HepG2 (cell line): ENCODE results near the gene GRB2. TPM values are rescaled to one million over a fixed set of nuclear protein-coding genes. Genes with fewer than 3 reads are reported as not detected.

ENCODE experiments used
- ATF4 ChIP-seq, 2 experiments: fragments of 450-650 bp in 1 of 2; sonication (generic) in 1 of 2; formaldehyde crosslinking; IDR thresholded peaks; 2 replicates each; pipeline versions ENCODE4 v1.5.0 to v1.8.0; 2020 to 2022; ENCODE audit warnings: mild to moderate bottlenecking in 1 of 2, missing genetic modification reagents in 1 of 2
- BHLHE40 ChIP-seq: IDR thresholded peaks from 2 replicates; pipeline ENCODE4 v1.6.1; 2011; ENCODE audit warnings: low read length, improper control_type of control experiment
- FIP1L1 ChIP-seq: fragments of 200-400 bp; formaldehyde crosslinking; IDR thresholded peaks from 2 replicates; pipeline ENCODE4 v1.6.1; 2018; ENCODE audit warnings: low read depth, mild to moderate bottlenecking, low read length, moderate library complexity, borderline replicate concordance; ENCODE audit not compliant: insufficient read depth
- POLR2AphosphoS2 ChIP-seq: IDR thresholded peaks from 2 replicates; pipeline ENCODE4 v1.6.1; 2011; ENCODE audit warnings: low read depth, low read length, improper control_type of control experiment
- SIX1 ChIP-seq: sonication (generic); formaldehyde crosslinking; IDR thresholded peaks from 2 replicates; pipeline ENCODE4 v1.4.0; 2020; ENCODE audit warnings: missing genetic modification reagents, borderline replicate concordance
- TBL1XR1 ChIP-seq: fragments of 150-350 bp; IDR thresholded peaks from 2 replicates; pipeline ENCODE4 v1.6.1; 2014; ENCODE audit warnings: borderline replicate concordance, low read length; ENCODE audit not compliant: partially characterized antibody
- ZHX2 ChIP-seq, 2 experiments: sonication (generic) in 1 of 2; formaldehyde crosslinking in 1 of 2; IDR thresholded peaks; 2 replicates each; pipeline versions ENCODE4 v1.6.1 to v1.9.0; 2014 to 2022; ENCODE audit warnings: antibody characterized with exemption in 1 of 2, borderline replicate concordance in 1 of 2, inconsistent platforms in 1 of 2, low read depth in 1 of 2, missing genetic modification reagents in 1 of 2
- ZNF615 ChIP-seq: sonication (generic); formaldehyde crosslinking; IDR thresholded peaks from 2 replicates; pipeline ENCODE4 v1.5.0; 2020; ENCODE audit warnings: mild to moderate bottlenecking, missing genetic modification reagents, borderline replicate concordance
- ZNF670 ChIP-seq: sonication (generic); formaldehyde crosslinking; IDR thresholded peaks from 2 replicates; pipeline ENCODE4 v1.8.0; 2022; ENCODE audit warnings: mild to moderate bottlenecking, missing genetic modification reagents, borderline replicate concordance
- ZNF768 ChIP-seq: sonication (generic); formaldehyde crosslinking; IDR thresholded peaks from 2 replicates; pipeline ENCODE4 v1.4.0; 2020; ENCODE audit warnings: missing genetic modification reagents
- ZNF782 ChIP-seq: sonication (generic); formaldehyde crosslinking; IDR thresholded peaks from 2 replicates; pipeline ENCODE4 v1.4.0; 2020; ENCODE audit warnings: missing genetic modification reagents, mild to moderate bottlenecking, borderline replicate concordance
- polyA plus RNA-seq, 8 experiments: library from polyadenylated mRNA; depleted of rRNA in 3 of 8; stranded (reverse) in 7 of 8; unstranded in 1 of 8; fragments of >200 nt; fragmentation: Illumina TruSeq in 4 of 8; extraction: Trizol in 4 of 8; gene quantifications; 2 replicates each; pipeline versions ENCODE4 v1.2.1 to v1.2.3, GENCODE V29; 2011 to 2016; ENCODE audit warnings: low read depth in 4 of 8, missing spikeins in 1 of 8, mixed read lengths in 1 of 8; ENCODE audit not compliant: insufficient read depth in 1 of 8
- total RNA-seq, 5 experiments: library from RNA; depleted of rRNA; stranded (reverse); fragments of >200 nt; fragmentation: Illumina TruSeq; extraction: Trizol; gene quantifications; 2 replicates each; pipeline ENCODE4 v1.2.3, GENCODE V29; 2016; ENCODE audit warnings: low read depth in 1 of 5
- TF ChIP-seq, protein P1 (sequence below): sonication (generic); IDR thresholded peaks from 2 replicates; pipeline ENCODE4 v1.6.1; 2016; ENCODE audit warnings: low read depth, borderline replicate concordance
- TF ChIP-seq, protein P2 (sequence below): sonication (generic); formaldehyde crosslinking; IDR thresholded peaks from 2 replicates; pipeline ENCODE4 v1.4.0; 2020; ENCODE audit warnings: low read depth, mild to moderate bottlenecking, missing genetic modification reagents
- TF ChIP-seq, protein P3 (sequence below): IDR thresholded peaks from 2 replicates; pipeline ENCODE4 v1.6.1; 2012; ENCODE audit warnings: low read depth, low read length, improper control_type of control experiment

Gene GRB2
- total and polyA plus RNA-seq, 2 of the 13 experiments (the other 11 are each of a cell fraction or from before 2014, with no cell fraction given): 84.6 to 92.3 TPM

DNA sequence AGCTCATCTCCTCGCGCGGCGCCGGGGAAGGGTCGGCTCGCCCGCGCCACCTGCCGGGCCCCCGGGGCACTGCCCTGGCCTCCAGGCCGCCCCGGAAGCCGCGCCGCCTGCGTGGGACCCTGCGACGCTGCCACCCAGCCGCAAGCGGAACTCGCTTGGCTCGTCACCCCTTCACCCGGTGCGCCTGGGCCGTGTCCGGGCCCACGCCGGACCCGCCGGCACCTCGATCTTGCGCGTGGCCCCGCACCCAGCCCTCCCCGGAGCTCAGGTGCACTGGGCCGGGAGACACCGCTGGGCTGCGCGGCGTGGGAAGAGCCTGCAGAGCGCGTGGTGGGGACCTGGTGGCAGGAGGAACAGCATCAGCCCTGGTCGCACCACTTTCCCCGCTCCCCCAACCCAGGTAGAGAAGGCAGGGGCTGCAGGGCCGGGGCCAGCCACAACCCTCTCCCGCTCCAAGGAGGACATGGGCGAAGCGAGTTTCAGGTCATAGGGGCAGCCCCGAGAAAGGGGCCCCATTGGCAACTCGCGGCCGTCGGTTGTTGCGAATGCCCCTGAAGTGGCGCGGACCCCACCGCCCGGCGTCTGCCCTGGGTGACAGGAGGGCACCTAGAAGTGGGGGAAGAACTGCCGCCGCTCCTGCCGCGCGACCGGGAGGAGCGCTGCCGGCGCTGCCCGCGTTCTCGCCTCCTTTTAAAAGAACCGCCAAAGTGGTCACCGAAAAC lies 134.1 kb downstream of the GRB2 start (continued):
- TF ChIP-seq, protein P1, sequence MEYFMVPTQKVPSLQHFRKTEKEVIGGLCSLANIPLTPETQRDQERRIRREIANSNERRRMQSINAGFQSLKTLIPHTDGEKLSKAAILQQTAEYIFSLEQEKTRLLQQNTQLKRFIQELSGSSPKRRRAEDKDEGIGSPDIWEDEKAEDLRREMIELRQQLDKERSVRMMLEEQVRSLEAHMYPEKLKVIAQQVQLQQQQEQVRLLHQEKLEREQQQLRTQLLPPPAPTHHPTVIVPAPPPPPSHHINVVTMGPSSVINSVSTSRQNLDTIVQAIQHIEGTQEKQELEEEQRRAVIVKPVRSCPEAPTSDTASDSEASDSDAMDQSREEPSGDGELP: 0 out of 2 replicates have a peak, but pooled peaks have one; percentile 4
- TF ChIP-seq, protein P2, sequence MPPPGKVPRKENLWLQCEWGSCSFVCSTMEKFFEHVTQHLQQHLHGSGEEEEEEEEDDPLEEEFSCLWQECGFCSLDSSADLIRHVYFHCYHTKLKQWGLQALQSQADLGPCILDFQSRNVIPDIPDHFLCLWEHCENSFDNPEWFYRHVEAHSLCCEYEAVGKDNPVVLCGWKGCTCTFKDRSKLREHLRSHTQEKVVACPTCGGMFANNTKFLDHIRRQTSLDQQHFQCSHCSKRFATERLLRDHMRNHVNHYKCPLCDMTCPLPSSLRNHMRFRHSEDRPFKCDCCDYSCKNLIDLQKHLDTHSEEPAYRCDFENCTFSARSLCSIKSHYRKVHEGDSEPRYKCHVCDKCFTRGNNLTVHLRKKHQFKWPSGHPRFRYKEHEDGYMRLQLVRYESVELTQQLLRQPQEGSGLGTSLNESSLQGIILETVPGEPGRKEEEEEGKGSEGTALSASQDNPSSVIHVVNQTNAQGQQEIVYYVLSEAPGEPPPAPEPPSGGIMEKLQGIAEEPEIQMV (CRISPR knock-in tag): no peak; the same call in 1 of the 2 replicates
- TF ChIP-seq ZNF670 (no peak), TBL1XR1 (no peak), ZNF782 (CRISPR knock-in tag) (peak; percentile 91; the same call in 1 of the 2 replicates), FIP1L1 (no peak), ZNF615 (no peak), BHLHE40 (no peak; the same call in 1 of the 2 replicates), ATF4 (CRISPR knock-in tag; IDR thresholded peaks at IDR 0.05) (no peak; a peak in 1 of 4 replicates), POLR2AphosphoS2 (no peak), SIX1 (CRISPR knock-in tag) (no peak), ZNF768 (no peak; the same call in 1 of the 2 replicates), ZHX2 (IDR thresholded peaks at IDR 0.05; ENCODE audit: low read depth) (peak; percentile 73; the same call in 1 of the 2 replicates), ZHX2 (CRISPR knock-in tag; IDR thresholded peaks at IDR 0.05; ENCODE audit: borderline replicate concordance) (no peak; the same call in 1 of the 2 replicates)
- TF ChIP-seq, protein P3, sequence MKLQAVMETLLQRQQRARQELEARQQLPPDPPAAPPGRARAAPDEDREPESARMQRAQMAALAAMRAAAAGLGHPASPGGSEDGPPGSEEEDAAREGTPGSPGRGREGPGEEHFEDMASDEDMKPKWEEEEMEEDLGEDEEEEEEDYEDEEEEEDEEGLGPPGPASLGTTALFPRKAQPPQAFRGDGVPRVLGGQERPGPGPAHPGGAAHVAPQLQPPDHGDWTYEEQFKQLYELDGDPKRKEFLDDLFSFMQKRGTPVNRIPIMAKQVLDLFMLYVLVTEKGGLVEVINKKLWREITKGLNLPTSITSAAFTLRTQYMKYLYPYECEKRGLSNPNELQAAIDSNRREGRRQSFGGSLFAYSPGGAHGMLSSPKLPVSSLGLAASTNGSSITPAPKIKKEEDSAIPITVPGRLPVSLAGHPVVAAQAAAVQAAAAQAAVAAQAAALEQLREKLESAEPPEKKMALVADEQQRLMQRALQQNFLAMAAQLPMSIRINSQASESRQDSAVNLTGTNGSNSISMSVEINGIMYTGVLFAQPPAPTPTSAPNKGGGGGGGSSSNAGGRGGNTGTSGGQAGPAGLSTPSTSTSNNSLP: no peak
